ENCODE measurements around the gene SPINT3.
A peak's percentile ranks its signal among the peaks of the same experiment; 100 is the strongest.
"Not testable (repeated sequence)": the region's sequence is repeated elsewhere in the genome, so short reads cannot be mapped to it uniquely, and the experiment has no call there.

Gene SPINT3

DNA sequence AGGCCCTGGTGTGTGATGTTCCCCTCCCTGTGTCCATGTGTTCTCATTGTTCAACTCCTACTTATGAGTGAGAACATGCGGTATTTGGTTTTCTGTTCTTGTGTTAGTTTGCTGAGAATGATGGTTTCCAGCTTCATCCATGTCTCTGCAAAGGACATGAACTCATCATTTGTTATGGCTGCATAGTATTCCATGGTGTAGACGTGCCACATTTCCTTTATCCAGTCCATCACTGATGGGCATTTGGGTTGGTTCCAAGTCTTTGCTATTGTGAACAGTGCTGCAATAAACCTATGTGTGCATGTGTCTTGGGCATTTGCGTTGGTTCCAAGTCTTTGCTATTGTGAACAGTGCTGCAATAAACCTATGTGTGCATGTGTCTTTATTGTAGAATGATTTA, 43.1 kb downstream of the SPINT3 start:
- H3K36me3 ChIP-seq (ENCODE audit: control insufficient read depth in 2 of 2, insufficient read depth in 1 of 2, low read length in 2 of 2); H3K9me3 ChIP-seq (ENCODE audit: control insufficient read depth, insufficient read depth, low read depth, low read length); POLR2A ChIA-PET; H3K4me1 ChIP-seq (ENCODE audit: control insufficient read depth, insufficient read depth, low read length); H3K27ac ChIP-seq (ENCODE audit: extremely low read depth, low read depth, low read length); CTCF ChIA-PET; H3K4me3 ChIP-seq (ENCODE audit: low read depth, low read length): not testable (repeated sequence)
- TF ChIP-seq ZNF146 (tag by site-specific recombination; IDR thresholded peaks at IDR 0.05) = peak; percentile 61

DNA sequence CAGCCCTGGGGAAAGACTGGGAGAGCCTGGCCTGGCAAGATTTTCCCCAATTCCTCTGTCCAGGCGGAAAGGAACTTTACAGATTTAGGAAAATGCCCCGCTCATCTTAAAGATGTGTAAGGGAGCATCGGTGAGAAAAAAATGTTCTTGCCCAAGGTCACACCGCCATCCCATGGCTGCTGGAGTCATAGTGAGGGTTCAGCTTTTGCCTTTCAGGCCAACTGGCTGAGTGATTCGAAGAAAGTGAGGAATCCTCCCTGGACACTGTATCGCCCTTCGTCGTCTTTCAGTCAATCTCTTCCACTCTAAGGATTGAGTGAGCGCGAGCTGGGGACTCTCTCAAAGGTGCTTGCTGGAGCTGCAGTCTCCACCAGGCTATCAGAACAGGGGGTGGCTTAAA, 44.5 kb downstream of the SPINT3 start:
- H3K4me3 ChIP-seq (ENCODE audit: low read depth, low read length) = no peak overlapping the region
- POLR2A ChIA-PET = no interaction called here
- CTCF ChIA-PET = no interaction called here

DNA sequence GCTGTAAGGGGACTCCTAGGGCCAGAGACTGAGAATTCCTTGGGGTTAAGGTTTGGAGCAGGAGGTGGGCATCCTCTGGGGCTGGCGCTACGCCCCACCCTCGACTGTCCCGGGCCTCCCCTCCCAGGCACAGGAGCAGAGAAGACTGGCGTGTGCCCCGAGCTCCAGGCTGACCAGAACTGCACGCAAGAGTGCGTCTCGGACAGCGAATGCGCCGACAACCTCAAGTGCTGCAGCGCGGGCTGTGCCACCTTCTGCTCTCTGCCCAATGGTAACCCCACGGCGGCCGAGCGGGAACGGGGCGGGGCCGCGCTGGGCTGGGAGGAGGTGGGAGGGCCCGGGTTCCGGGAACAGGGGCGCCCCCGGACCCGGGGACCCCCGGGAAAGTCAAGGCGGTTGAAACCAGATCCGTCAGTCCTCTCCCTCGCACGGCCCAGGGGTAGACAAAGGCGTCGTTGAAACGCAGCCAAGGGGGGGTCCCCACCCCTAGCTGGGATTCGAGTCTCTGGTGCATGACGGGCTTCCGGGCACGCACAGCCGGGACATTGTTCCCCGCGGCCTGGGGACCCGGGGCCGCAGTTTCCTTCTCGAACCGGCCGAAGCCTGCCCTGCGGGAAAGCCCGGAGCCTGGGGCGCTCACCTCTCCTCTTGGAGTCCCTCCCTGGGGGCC, 45.0 kb downstream of the SPINT3 start:
- Histone ChIP-seq H3K27ac (ENCODE audit: extremely low read depth, low read depth, low read length) (no peak overlapping the region), H3K4me1 (ENCODE audit: control insufficient read depth, insufficient read depth, low read length) (peaks cover 4% of the 10 kb centered on the region; the same call in 1 of the 2 replicates), H3K36me3 (ENCODE audit: control insufficient read depth in 2 of 2, insufficient read depth in 1 of 2, low read length in 2 of 2) (no peaks in the 10 kb centered on the region), H3K9me3 (ENCODE audit: control insufficient read depth, insufficient read depth, low read depth, low read length) (no peaks in the 10 kb centered on the region), H3K4me3 (ENCODE audit: low read depth, low read length) (peak overlapping the region; percentile 38)
- POLR2A ChIA-PET = interaction anchor here (0.6 kb wide), 1 partner anchor 128 kb away, joined by 3 read pairs; no protein-coding TSS in a partner anchor
- CTCF ChIA-PET = interaction anchor here (0.6 to 0.8 kb wide), 4 partner anchors 168 to 544 kb away, joined by 3 to 4 read pairs (median 4); no protein-coding TSS in a partner anchor
- TF ChIP-seq HOXD13 (CRISPR knock-in tag; IDR thresholded peaks at IDR 0.05; ENCODE audit: borderline replicate concordance) (no peak), ZNF266 (tag by site-specific recombination; IDR thresholded peaks at IDR 0.05; ENCODE audit: low read depth) (no peak), BCL11A (tag by site-specific recombination; IDR thresholded peaks at IDR 0.05; ENCODE audit: low read depth) (no peak), KLF8 (tag by site-specific recombination; IDR thresholded peaks at IDR 0.05) (no peak), ZNF140 (tag by site-specific recombination; IDR thresholded peaks at IDR 0.05) (no peak), ZNF677 (tag by site-specific recombination; IDR thresholded peaks at IDR 0.05) (no peak), ZBTB10 (tag by site-specific recombination; IDR thresholded peaks at IDR 0.05) (no peak), ZNF510 (tag by site-specific recombination; IDR thresholded peaks at IDR 0.05; ENCODE audit: insufficient replicate concordance) (no peak), ZNF174 (tag by site-specific recombination; IDR thresholded peaks at IDR 0.05) (no peak), ZNF585B (tag by site-specific recombination; IDR thresholded peaks at IDR 0.05) (no peak), ZNF354C (tag by site-specific recombination; IDR thresholded peaks at IDR 0.05; ENCODE audit: borderline replicate concordance, low read depth) (no peak), SCRT1 (tag by site-specific recombination; IDR thresholded peaks at IDR 0.05; ENCODE audit: borderline replicate concordance) (no peak), ZNF664 (tag by site-specific recombination; IDR thresholded peaks at IDR 0.05) (no peak)

More for the DNA sequence above, 44.5 kb downstream of the SPINT3 start:
- TF ChIP-seq, protein P1, sequence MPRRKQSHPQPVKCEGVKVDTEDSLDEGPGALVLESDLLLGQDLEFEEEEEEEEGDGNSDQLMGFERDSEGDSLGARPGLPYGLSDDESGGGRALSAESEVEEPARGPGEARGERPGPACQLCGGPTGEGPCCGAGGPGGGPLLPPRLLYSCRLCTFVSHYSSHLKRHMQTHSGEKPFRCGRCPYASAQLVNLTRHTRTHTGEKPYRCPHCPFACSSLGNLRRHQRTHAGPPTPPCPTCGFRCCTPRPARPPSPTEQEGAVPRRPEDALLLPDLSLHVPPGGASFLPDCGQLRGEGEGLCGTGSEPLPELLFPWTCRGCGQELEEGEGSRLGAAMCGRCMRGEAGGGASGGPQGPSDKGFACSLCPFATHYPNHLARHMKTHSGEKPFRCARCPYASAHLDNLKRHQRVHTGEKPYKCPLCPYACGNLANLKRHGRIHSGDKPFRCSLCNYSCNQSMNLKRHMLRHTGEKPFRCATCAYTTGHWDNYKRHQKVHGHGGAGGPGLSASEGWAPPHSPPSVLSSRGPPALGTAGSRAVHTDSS (tag by site-specific recombination; IDR thresholded peaks at IDR 0.05) = no peak
- TF ChIP-seq, protein P2, sequence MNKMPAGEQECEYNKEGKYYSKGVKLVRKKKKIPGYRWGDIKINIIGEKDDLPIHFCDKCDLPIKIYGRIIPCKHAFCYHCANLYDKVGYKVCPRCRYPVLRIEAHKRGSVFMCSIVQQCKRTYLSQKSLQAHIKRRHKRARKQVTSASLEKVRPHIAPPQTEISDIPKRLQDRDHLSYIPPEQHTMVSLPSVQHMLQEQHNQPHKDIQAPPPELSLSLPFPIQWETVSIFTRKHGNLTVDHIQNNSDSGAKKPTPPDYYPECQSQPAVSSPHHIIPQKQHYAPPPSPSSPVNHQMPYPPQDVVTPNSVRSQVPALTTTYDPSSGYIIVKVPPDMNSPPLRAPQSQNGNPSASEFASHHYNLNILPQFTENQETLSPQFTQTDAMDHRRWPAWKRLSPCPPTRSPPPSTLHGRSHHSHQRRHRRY (tag by site-specific recombination; IDR thresholded peaks at IDR 0.05) = no peak
- TF ChIP-seq ZNF561 (tag by site-specific recombination; IDR thresholded peaks at IDR 0.05; ENCODE audit: borderline replicate concordance) = no peak
- no peak for TF ChIP-seq ZNF530 (tag by site-specific recombination; IDR thresholded peaks at IDR 0.05; ENCODE audit: low read depth)
- H3K9me3 ChIP-seq (ENCODE audit: control insufficient read depth, insufficient read depth, low read depth, low read length) = no peaks in the 10 kb centered on the region
- H3K36me3 ChIP-seq (ENCODE audit: control insufficient read depth in 2 of 2, insufficient read depth in 1 of 2, low read length in 2 of 2) = no peaks in the 10 kb centered on the region
- H3K4me1 ChIP-seq (ENCODE audit: control insufficient read depth, insufficient read depth, low read length) = peaks cover 4% of the 10 kb centered on the region; the same call in 1 of the 2 replicates
- no peak overlapping the region for H3K27ac ChIP-seq (ENCODE audit: extremely low read depth, low read depth, low read length)
